Measurements from ENCODE around the gene BGN. TPM values are rescaled to one million over a fixed set of nuclear protein-coding genes. Genes with fewer than 3 reads are reported as not detected.

The BGN gene
- total and polyA plus RNA-seq, 10 donors, result 37.1 to 370 (median 234) TPM

GRCh38 chrX:153476666-153477363 is 18.0 kb upstream of the BGN start:
- WGBS, 5 donors, result 71 to 88% (median 76%) methylated on average over 1 to 16 of the region's 16 CpGs
- peak overlapping the region in 5 of 8 donors; percentile 15 to 59 (median 46) for H3K27ac ChIP-seq
- no peak for TF ChIP-seq POLR2A (IDR thresholded peaks at IDR 0.05)
- peak in 1 of 3 donors; percentile 11 for TF ChIP-seq POLR2AphosphoS5 (IDR thresholded peaks at IDR 0.05)
- H3K4me3 ChIP-seq, result no peak overlapping the region
- H3K36me3 ChIP-seq, result no peaks in the 10 kb centered on the region
- H3K9me3 ChIP-seq, result no peaks in the 10 kb centered on the region
- H3K27me3 ChIP-seq (replicated peaks in 1 of 7), result peaks cover 0 to 23% (median 0%) of the 10 kb centered on the region in 7 donors
- intact Hi-C loops (cut with DNase I; ENCODE audit: low total_unique reads), result no loop called here
- H3K4me1 ChIP-seq, result peaks cover 0 to 15% (median 8%) of the 10 kb centered on the region in 6 donors
- DNase-seq, result no peak

- no peak for DNase-seq
- no peak for TF ChIP-seq POLR2A (IDR thresholded peaks at IDR 0.05)
- intact Hi-C loops (cut with DNase I; ENCODE audit: low total_unique reads), result no loop called here
- H3K27me3 ChIP-seq (replicated peaks in 1 of 7), result peaks cover 0 to 23% (median 0%) of the 10 kb centered on the region in 7 donors
- H3K4me1 ChIP-seq, result peaks cover 0 to 15% (median 8%) of the 10 kb centered on the region in 6 donors
- peak overlapping the region in 4 of 8 donors; percentile 36 to 59 (median 51) for H3K27ac ChIP-seq
- no peaks in the 10 kb centered on the region for H3K36me3 ChIP-seq
- no peak overlapping the region for H3K4me3 ChIP-seq
- no peaks in the 10 kb centered on the region for H3K9me3 ChIP-seq
- 66 to 86% (median 76%) methylated on average over 3 to 11 of the region's 11 CpGs for WGBS, 5 donors
These were observed 17.4 kb upstream of the BGN start for GRCh38 chrX:153477364-153477857.

- Histone ChIP-seq H3K4me3 (no peak overlapping the region), H3K27me3 (replicated peaks in 1 of 7) (peaks cover 0 to 23% (median 0%) of the 10 kb centered on the region in 7 donors), H3K9me3 (no peaks in the 10 kb centered on the region), H3K27ac (peak overlapping the region in 1 of 8 donors; percentile 59), H3K4me1 (peaks cover 0 to 15% (median 8%) of the 10 kb centered on the region in 6 donors), H3K36me3 (no peaks in the 10 kb centered on the region)
- DNase-seq, result no peak
- 80 to 92% (median 85%) methylated on average over 4 to 9 of the region's 9 CpGs for WGBS, 5 donors
- no peak for TF ChIP-seq POLR2A (IDR thresholded peaks at IDR 0.05)
- no peak for TF ChIP-seq CTCF (IDR thresholded peaks at IDR 0.05 in 8 of 11, conservative IDR thresholded peaks at IDR 0.05 in 3 of 11)
- no peak for TF ChIP-seq POLR2AphosphoS5 (IDR thresholded peaks at IDR 0.05)
- intact Hi-C loops (cut with DNase I; ENCODE audit: low total_unique reads), result no loop called here
These were observed 16.9 kb upstream of the BGN start for GRCh38 chrX:153477901-153478300.

- H3K36me3 ChIP-seq, result no peaks in the 10 kb centered on the region
- no peak for DNase-seq
- WGBS, 5 donors, result 75 to 96% (median 87%) methylated on average over 6 to 16 of the region's 16 CpGs
- no peaks in the 10 kb centered on the region for H3K9me3 ChIP-seq
- H3K27me3 ChIP-seq (replicated peaks in 1 of 7), result peaks cover 0 to 23% (median 0%) of the 10 kb centered on the region in 7 donors
- no peak overlapping the region for H3K27ac ChIP-seq
- peaks cover 0 to 15% (median 8%) of the 10 kb centered on the region in 6 donors for H3K4me1 ChIP-seq
- TF ChIP-seq POLR2A (IDR thresholded peaks at IDR 0.05) (no peak), CTCF (IDR thresholded peaks at IDR 0.05 in 8 of 11, conservative IDR thresholded peaks at IDR 0.05 in 3 of 11) (no peak), POLR2AphosphoS5 (IDR thresholded peaks at IDR 0.05) (no peak)
- intact Hi-C loops (cut with DNase I; ENCODE audit: low total_unique reads), result no loop called here
- no peak overlapping the region for H3K4me3 ChIP-seq
These were observed 16.0 kb upstream of the BGN start for GRCh38 chrX:153478746-153479145.

- no peaks in the 10 kb centered on the region for H3K36me3 ChIP-seq
- peaks cover 0 to 23% (median 0%) of the 10 kb centered on the region in 7 donors for H3K27me3 ChIP-seq (replicated peaks in 1 of 7)
- 88 to 94% (median 90%) methylated on average over 8 to 13 of the region's 13 CpGs; no CpG with 5 or more reads in 1 of the 5 donors for WGBS, 5 donors
- TF ChIP-seq POLR2AphosphoS5 (IDR thresholded peaks at IDR 0.05), result no peak
- no peak for TF ChIP-seq CTCF (IDR thresholded peaks at IDR 0.05 in 8 of 11, conservative IDR thresholded peaks at IDR 0.05 in 3 of 11)
- no peak for TF ChIP-seq POLR2A (IDR thresholded peaks at IDR 0.05)
- intact Hi-C loops (cut with DNase I; ENCODE audit: low total_unique reads), result no loop called here
- no peaks in the 10 kb centered on the region for H3K9me3 ChIP-seq
- no peak overlapping the region for H3K4me3 ChIP-seq
- H3K4me1 ChIP-seq, result peaks cover 0 to 4% (median 0%) of the 10 kb centered on the region in 6 donors
- no peak overlapping the region for H3K27ac ChIP-seq
- DNase-seq, result no peak
These were observed 13.7 kb upstream of the BGN start for GRCh38 chrX:153481043-153481442.

All from spleen (tissue), 11 donors.